ENCODE results near the gene BMP7.

- TF ChIP-seq, protein P1, sequence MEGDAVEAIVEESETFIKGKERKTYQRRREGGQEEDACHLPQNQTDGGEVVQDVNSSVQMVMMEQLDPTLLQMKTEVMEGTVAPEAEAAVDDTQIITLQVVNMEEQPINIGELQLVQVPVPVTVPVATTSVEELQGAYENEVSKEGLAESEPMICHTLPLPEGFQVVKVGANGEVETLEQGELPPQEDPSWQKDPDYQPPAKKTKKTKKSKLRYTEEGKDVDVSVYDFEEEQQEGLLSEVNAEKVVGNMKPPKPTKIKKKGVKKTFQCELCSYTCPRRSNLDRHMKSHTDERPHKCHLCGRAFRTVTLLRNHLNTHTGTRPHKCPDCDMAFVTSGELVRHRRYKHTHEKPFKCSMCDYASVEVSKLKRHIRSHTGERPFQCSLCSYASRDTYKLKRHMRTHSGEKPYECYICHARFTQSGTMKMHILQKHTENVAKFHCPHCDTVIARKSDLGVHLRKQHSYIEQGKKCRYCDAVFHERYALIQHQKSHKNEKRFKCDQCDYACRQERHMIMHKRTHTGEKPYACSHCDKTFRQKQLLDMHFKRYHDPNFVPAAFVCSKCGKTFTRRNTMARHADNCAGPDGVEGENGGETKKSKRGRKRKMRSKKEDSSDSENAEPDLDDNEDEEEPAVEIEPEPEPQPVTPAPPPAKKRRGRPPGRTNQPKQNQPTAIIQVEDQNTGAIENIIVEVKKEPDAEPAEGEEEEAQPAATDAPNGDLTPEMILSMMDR (IDR thresholded peaks at IDR 0.05) = no peak
- TF ChIP-seq POLR2A (IDR thresholded peaks at IDR 0.05) = no peak
Measured at GRCh38 chr20:57208198-57208597, 58.2 kb downstream of the BMP7 start.

All from adrenal gland (tissue), 5 donors.